ENCODE data around the gene DENND2A.

DENND2A gene

GRCh38 chr7:140611641-140612040 is 29.0 kb downstream of the DENND2A start:
- no peak for DNase-seq (ENCODE audit: low read depth)
- TF ChIP-seq, protein P1, sequence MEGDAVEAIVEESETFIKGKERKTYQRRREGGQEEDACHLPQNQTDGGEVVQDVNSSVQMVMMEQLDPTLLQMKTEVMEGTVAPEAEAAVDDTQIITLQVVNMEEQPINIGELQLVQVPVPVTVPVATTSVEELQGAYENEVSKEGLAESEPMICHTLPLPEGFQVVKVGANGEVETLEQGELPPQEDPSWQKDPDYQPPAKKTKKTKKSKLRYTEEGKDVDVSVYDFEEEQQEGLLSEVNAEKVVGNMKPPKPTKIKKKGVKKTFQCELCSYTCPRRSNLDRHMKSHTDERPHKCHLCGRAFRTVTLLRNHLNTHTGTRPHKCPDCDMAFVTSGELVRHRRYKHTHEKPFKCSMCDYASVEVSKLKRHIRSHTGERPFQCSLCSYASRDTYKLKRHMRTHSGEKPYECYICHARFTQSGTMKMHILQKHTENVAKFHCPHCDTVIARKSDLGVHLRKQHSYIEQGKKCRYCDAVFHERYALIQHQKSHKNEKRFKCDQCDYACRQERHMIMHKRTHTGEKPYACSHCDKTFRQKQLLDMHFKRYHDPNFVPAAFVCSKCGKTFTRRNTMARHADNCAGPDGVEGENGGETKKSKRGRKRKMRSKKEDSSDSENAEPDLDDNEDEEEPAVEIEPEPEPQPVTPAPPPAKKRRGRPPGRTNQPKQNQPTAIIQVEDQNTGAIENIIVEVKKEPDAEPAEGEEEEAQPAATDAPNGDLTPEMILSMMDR (IDR thresholded peaks at IDR 0.05; ENCODE audit: control insufficient read depth, extremely low read depth, insufficient read depth), result no peak
- H3K4me3 ChIP-seq (ENCODE audit: low read depth, low read length), result no peak overlapping the region

DNA sequence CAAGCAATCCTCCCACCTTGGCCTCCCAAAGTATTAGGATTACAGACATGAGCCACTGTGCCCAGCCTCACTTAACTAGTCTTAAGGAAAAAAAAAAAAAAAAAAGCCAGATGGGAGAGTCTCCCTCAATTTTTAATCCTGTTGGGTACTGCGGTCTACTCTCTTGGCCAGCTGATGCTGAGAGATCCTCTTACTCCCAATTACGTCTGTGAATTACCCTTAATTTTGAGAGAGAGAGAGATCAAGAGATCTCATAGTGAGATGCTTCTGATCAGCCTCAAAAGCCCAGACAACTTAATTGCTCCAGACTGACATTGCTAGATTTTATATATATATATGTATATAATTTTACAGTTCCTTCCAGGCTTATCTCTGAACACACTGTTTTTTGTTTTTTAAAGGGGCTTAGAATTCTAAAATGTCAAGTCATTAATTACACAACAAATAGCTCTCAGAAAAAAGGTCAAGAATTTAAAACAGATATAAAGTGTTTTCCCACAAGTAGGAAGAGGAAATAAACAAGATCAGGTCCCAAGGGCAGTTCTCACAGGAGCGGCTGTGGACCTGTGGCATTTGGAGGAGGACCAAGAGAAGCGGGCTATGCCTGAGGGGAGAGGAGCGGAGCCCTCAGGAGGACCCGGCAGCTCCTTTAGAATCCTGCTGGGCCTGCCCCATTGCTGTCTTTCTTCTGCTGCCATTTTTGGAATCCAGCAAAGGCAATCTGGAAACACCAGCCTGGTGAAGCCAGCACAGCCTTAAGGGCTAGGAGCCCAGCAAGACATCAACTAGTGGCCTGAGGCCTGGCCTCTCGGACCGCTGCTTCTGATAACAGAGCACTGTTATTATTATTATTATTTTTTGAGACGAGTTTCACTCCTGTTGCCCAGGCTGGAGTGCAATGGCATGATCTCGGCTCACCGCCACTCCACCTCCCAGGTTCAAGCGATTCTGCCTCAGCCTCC is 30.1 kb downstream of the DENND2A start:
- no peak overlapping the region for H3K4me3 ChIP-seq (ENCODE audit: low read depth, low read length)
- TF ChIP-seq, protein P1 (IDR thresholded peaks at IDR 0.05; ENCODE audit: control insufficient read depth, extremely low read depth, insufficient read depth), result no peak
- no peak for DNase-seq (ENCODE audit: low read depth)

DNA sequence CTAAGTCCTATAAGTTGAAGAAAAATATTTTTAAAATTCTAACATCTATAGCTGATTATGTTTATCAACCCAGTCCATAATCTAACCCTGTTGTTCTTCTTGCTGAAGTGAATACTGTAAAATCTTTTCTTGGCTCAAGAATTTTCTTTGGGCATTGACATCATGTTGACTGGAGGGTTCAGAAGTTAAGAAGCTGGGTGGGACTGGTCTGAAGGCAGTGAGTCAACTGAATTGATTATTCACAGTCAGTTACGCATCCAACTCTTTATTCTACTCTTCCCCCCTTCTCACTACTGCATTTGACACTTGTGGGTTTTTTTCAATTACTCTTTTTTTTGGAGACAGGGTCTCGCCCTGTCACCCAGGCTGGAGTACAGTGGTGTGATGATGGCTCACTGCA is 31.0 kb downstream of the DENND2A start:
- TF ChIP-seq, protein P1 (IDR thresholded peaks at IDR 0.05; ENCODE audit: control insufficient read depth, extremely low read depth, insufficient read depth), result no peak
- DNase-seq (ENCODE audit: low read depth), result no peak

GRCh38 chr7:140607441-140607989 is 33.1 kb downstream of the DENND2A start:
- H3K4me3 ChIP-seq (ENCODE audit: low read depth, low read length), result no peak overlapping the region
- TF ChIP-seq, protein P1 (IDR thresholded peaks at IDR 0.05; ENCODE audit: control insufficient read depth, extremely low read depth, insufficient read depth), result no peak
- DNase-seq (ENCODE audit: low read depth), result no peak

More for the DNA sequence above, 31.0 kb downstream of the DENND2A start:
- no peak overlapping the region for H3K4me3 ChIP-seq (ENCODE audit: low read depth, low read length)

DNA sequence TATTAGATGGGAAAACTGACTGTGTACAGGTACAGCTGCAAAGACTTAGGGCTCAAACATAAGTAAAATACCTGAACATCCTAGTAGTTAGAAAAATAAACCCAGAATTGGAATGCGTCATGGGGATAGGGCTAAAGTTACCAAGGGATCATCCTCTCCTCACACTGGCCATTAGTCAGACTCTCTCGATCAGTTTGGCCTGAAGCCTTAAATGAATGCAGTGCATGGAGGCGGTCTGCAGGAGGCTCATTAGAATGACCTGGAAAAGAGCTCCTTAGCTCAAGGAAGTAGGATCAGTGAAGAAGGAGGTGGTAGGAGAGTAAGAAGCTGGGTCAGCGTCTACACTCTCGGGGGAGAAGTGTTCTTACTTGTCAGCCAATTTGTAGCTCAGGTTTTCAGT is 35.3 kb downstream of the DENND2A start:
- TF ChIP-seq, protein P1 (IDR thresholded peaks at IDR 0.05; ENCODE audit: control insufficient read depth, extremely low read depth, insufficient read depth), result no peak
- no peak overlapping the region for H3K4me3 ChIP-seq (ENCODE audit: low read depth, low read length)
- no peak for DNase-seq (ENCODE audit: low read depth)

DNA sequence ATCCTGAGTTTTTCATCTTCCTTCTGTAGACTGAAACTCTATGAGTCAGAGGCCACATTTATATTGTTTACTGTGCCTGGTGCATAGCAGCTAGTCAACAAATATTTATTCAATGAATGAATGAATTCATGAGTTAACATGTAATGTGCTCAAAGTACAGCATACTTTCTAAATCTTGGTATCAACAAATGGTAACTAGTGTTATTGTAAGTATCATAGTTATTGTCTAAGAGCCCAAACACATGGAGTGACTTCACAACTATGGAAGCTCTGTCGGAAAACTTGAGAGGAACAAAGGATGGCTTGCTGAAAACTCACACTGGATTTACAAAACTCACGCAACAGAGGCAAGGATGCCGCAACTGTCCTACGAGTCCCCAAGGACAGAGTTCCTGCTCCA is 35.9 kb downstream of the DENND2A start:
- no peak overlapping the region for H3K4me3 ChIP-seq (ENCODE audit: low read depth, low read length)
- TF ChIP-seq, protein P1 (IDR thresholded peaks at IDR 0.05; ENCODE audit: control insufficient read depth, extremely low read depth, insufficient read depth), result no peak
- peak; percentile 3 for DNase-seq (ENCODE audit: low read depth)

Measured in LNCaP clone FGC (cell line).